Ramos (cell line): ENCODE measurements around the gene LYST.
"Not testable (repeated sequence)": the region's sequence is repeated elsewhere in the genome, so short reads cannot be mapped to it uniquely, and the experiment has no call there.

Experiments
- in situ Hi-C: fragments of 300-500 bp; cut with MboI; formaldehyde crosslinking; loops from one replicate; pipeline ENCODE4 v1.14.3; 2022; ENCODE audit warnings: low sequenced_read_pairs; ENCODE audit not compliant: unreplicated experiment

Gene LYST

DNA sequence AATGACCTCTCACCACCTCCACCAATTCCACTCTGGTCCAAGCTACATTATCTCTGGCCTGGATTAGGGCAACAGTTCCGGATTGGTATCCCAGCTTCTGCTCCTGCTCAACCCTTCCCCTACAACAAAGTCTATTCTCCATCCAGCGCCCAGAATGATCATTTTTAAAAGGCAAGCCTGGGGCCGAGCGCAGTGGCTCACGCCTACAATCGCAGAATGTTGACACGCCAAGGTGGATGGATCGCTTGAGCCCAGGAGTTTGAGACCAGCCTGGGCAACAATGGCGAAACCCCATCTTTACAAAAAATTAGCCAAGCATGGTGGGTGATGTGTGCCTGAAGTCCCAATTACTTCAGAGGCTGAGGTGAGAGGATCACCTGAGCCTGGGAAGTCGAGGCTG, 2.2 kb downstream of the LYST start:
- in situ Hi-C loops: no loop called here

- in situ Hi-C loops: no loop called here
Measured at GRCh38 chr1:235863699-235864093, 3.0 kb downstream of the LYST start.

DNA sequence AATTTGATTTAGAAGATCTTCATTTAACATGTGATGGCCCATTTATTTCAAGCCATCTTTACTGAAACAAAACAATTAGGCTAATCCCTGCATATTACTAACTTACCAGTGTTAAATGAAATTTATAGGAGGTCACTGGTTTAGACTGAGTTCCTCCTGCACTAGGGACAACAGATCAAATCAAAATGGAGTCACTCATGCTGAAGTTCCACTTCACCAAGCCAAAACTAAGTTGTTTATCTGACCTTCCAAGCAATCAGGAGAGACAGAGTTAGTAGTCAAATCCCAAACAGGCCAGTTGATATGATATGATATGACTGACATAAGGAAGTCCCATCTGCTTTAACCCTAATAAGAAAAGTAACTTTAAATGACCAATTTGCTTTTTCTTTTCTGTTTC, 4.8 kb downstream of the LYST start:
- in situ Hi-C loops: no loop called here

GRCh38 chr1:235860829-235861228, 5.9 kb downstream of the LYST start:
- in situ Hi-C loops: no loop called here

GRCh38 chr1:235859789-235860188, 6.9 kb downstream of the LYST start:
- in situ Hi-C loops: no loop called here

DNA sequence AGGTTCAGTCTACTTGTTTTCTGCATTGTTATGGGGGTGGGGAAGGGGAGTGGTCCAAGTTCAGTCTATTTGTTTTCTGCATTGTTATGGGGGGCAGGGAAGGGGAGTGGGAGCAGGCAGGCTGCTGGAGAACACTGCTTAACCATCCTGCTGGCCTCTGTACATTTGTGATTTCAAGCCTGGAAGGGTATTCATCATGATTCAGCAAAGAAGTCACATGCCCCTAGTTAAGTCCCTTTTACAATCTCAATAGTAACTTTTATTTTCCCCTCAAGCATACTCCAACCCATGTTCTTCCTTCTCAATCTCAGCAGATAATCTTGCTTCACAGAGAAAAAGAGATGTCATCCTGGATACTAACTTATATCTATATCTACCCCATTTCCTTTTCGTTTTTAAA, 7.9 kb downstream of the LYST start:
- in situ Hi-C loops: no loop called here

DNA sequence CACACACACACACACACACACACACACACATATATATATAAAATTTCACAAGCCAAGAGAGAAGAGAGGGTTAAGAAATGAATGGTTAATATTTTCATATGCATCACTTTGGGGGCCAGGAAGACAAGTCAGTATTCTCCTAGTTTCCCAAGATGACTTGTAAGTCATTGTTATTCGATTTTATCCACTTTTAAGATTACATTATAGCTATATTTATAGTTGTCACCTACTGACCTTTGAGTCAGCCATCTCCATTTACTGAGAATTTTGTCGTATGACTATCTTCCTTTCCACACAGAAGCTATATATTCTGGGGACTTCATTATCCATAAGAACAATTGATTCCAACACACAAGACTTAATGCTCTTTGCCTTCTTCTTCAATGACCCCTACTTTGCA, 8.9 kb downstream of the LYST start:
- in situ Hi-C loops: no loop called here

- in situ Hi-C loops: no loop called here
Measured at GRCh38 chr1:235855811-235856429, 10.8 kb downstream of the LYST start.

GRCh38 chr1:235854347-235854746, 12.4 kb downstream of the LYST start:
- in situ Hi-C loops: no loop called here

DNA sequence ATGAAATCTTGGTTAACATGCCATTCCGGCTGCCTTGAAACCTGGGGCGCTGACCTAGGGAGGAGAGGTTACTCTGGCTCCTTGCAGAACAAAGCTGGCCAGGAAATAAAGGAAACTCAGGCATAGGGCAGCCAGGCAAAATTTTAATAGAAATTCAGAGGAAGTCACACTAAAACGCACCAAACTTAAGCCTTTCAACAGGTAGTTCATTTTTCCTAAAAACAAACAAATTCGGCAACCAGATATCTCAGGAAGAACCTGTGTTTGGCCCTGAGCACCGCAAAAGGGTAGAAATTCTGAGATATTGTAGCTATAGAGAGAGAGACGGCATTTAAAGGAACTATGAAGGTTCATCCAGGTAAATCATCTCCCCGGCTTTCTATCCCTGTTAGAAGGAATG, 13.1 kb downstream of the LYST start:
- in situ Hi-C loops: no loop called here

DNA sequence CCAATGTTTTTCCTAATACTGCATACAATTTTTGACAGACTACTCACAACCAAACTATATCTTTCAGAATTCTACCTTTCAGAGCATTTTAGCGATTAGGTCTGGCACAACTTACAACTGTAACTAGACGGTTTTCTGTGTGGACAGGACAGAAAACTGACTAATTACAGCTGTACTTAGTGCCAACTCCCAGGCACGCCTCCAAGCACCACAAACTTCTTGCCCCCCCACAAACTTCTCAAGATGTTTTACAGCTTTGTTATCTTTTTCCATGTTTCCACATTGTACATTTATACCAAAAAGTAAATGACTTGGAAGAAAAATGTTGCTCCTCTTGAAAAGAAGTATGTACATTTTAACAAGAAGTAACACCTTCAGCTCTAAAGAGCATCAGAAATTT, 13.8 kb downstream of the LYST start:
- in situ Hi-C loops: no loop called here

GRCh38 chr1:235851939-235852338, 14.8 kb downstream of the LYST start:
- in situ Hi-C loops: no loop called here

DNA sequence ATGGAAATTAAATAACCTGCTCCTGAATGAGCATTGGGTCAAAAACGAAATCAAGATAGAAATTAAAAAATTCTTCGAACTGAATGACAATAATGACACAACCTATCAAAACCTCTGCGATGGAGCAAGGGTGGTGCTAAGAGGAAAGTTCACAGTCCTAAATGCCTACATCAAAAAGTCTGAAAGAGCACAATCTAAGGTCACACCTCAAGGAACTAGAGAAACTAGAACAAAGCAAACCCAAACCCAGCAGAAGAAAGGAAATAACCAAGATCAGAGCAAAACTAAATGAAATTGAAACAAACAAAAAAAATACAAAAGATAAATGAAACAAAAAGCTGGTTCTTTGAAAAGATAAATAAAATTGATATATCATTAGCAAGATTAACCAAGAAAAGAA, 18.5 kb downstream of the LYST start:
- in situ Hi-C loops: not testable (repeated sequence)

- in situ Hi-C loops: not testable (repeated sequence)
Measured at GRCh38 chr1:235845656-235846107, 21.0 kb downstream of the LYST start.

DNA sequence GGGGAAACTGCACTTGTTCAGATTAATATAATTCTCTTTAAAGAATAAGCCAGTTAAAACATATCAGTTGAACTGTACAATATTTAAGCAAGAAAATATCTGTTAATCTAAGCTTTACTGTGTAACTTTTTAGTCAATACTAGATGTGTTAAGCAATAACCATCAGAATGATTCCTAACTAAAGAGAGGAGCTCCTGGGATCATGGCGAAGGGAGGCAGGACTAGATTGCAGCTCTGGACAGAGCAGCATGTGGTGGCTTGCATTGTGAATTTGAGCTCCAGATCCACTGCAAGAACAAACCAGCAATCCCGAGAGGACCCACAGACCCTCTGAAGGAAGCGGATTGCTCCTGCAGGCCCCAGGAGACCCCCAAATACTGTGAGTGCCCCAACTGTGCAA, 21.9 kb downstream of the LYST start:
- in situ Hi-C loops: no loop called here

GRCh38 chr1:235843461-235843961, 23.2 kb downstream of the LYST start:
- in situ Hi-C loops: no loop called here

GRCh38 chr1:235841938-235842545, 24.7 kb downstream of the LYST start:
- in situ Hi-C loops: no loop called here

GRCh38 chr1:235838021-235838420, 28.7 kb downstream of the LYST start:
- in situ Hi-C loops: no loop called here

DNA sequence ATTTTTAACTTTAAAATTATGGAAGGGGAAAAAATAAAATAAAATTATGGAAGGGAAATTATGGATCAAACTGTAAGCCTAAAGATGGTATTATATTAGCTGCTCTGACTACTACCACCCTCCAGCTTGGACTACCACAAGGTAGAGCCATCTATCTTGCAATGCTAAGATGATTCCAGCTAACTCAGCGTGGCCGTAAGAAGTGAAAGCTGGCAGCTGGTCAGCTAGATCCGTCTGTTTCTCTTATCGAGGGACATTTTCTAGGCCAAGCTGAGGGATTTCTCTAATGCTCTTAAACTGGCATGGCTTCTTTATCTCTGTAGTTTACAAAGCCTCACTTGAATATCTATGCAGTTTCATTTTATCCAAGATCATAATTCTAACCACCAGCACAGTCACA, 31.5 kb downstream of the LYST start:
- in situ Hi-C loops: no loop called here

DNA sequence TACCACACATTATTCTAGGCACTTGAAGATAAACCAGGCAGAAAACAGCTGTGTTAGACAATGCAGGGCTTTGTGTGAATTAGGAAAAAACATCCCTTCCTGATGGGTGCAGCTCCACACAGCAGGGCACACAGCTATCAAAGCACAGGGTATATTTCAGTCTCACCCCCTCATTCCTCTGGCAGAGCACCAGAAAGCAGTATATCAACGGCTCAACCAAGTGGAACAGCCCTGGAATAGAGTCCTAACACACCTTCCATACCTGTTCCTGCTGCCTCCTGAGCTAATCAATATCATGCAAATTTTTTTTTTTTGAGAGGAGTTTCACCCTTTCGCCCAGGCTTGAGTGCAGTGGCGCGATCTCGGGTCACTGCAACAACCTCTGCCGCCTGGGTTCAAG, 32.1 kb downstream of the LYST start:
- in situ Hi-C loops: no loop called here

- in situ Hi-C loops: no loop called here
Measured at GRCh38 chr1:235832011-235832410, 34.7 kb downstream of the LYST start.

DNA sequence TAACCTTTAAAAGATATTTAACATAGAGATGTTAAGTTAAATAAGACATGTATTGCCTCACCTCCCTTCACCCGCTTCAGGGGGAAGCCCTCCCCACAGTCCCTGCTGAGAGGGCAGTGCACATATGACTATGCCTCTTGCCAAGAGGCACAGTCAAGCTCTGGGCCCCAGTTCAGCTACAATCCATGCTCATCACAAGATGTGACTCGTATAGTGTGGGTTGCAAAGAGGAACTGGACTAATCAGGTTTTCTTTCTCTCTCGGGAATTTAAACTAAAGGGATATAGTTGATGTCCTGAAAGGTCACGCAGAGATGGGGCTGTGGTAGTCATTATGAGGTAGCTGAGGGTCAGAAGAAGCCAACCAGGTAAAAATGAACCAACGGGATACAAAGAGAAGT, 35.6 kb downstream of the LYST start:
- in situ Hi-C loops: no loop called here
